NCI-H510A (cell line): ENCODE measurements around the gene BCO1.

Experiments used
- DNase-seq: peaks from one replicate; lab custom pipeline; 2025; lab: John Stamatoyannopoulos, UW

The BCO1 gene

GRCh38 chr16:81275795-81276194, 37.3 kb downstream of the BCO1 start:
- DNase-seq = no peak

GRCh38 chr16:81276323-81276722, 37.8 kb downstream of the BCO1 start:
- DNase-seq = no peak

- no peak for DNase-seq
Observed at GRCh38 chr16:81277541-81278080, 39.1 kb downstream of the BCO1 start.

- no peak for DNase-seq
Observed at GRCh38 chr16:81278526-81278925, 40.0 kb downstream of the BCO1 start.

GRCh38 chr16:81279392-81279791, 40.9 kb downstream of the BCO1 start:
- no peak for DNase-seq

- no peak for DNase-seq
Observed at GRCh38 chr16:81280393-81280792, 41.9 kb downstream of the BCO1 start.

- DNase-seq = no peak
Observed at GRCh38 chr16:81283044-81283443, 44.6 kb downstream of the BCO1 start.

- no peak for DNase-seq
Observed at GRCh38 chr16:81284995-81285600, 46.6 kb downstream of the BCO1 start.

- DNase-seq = no peak
Observed at GRCh38 chr16:81286190-81286589, 47.7 kb downstream of the BCO1 start.

GRCh38 chr16:81291117-81291516, 52.6 kb downstream of the BCO1 start:
- DNase-seq = no peak

- DNase-seq = no peak
Observed at GRCh38 chr16:81292936-81293335, 54.4 kb downstream of the BCO1 start.

GRCh38 chr16:81293909-81294802, 55.7 kb downstream of the BCO1 start:
- no peak for DNase-seq

- no peak for DNase-seq
Observed at GRCh38 chr16:81296631-81297030, 58.1 kb downstream of the BCO1 start.

- no peak for DNase-seq
Observed at GRCh38 chr16:81307770-81308169, 69.3 kb downstream of the BCO1 start.

GRCh38 chr16:81310045-81310644, 71.7 kb downstream of the BCO1 start:
- DNase-seq = no peak

- DNase-seq = no peak
Observed at GRCh38 chr16:81311762-81312161, 73.3 kb downstream of the BCO1 start.

- DNase-seq = no peak
Observed at GRCh38 chr16:81313701-81314602, 75.5 kb downstream of the BCO1 start.

- DNase-seq = peak; percentile 81
Observed at GRCh38 chr16:81314603-81315270, 76.2 kb downstream of the BCO1 start, which contains the start of gene GAN. GAN (plus strand) TSS chr16:81314962; CDS start chr16:81315114, 152 bp downstream.

- peak; percentile 3 for DNase-seq
Observed at GRCh38 chr16:81315271-81316175, 77.0 kb downstream of the BCO1 start.

- no peak for DNase-seq
Observed at GRCh38 chr16:81316176-81316496, 77.6 kb downstream of the BCO1 start.
